ENCODE results near the gene FGD5.

Gene FGD5

DNA sequence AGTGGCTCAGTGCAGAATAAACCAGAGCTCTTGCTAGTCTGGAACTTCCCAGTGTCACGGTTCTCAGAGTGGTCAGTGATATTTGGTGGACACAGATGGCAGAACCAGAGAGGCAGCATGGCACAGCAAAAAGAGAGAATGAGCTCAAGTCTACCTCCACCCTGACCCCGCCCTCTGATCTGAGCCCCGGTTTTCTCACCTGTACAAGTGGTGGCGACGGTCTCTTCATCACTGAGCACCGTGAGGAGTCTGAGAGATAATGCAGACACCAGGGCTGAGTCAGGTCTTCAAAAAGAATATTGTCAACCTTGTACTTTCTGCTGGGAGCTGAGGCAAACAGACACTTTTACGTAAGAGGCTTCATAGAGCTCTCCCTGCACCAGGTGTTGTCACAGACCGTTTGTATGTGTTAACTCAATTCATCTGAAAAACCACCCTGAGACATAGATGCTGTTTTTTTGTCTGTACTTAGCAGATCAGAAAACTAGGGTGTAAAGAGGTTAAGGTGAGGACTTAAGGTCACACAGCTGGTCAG, 13.2 kb downstream of the FGD5 start:
- no peak for DNase-seq (ENCODE audit: low spot score)

DNA sequence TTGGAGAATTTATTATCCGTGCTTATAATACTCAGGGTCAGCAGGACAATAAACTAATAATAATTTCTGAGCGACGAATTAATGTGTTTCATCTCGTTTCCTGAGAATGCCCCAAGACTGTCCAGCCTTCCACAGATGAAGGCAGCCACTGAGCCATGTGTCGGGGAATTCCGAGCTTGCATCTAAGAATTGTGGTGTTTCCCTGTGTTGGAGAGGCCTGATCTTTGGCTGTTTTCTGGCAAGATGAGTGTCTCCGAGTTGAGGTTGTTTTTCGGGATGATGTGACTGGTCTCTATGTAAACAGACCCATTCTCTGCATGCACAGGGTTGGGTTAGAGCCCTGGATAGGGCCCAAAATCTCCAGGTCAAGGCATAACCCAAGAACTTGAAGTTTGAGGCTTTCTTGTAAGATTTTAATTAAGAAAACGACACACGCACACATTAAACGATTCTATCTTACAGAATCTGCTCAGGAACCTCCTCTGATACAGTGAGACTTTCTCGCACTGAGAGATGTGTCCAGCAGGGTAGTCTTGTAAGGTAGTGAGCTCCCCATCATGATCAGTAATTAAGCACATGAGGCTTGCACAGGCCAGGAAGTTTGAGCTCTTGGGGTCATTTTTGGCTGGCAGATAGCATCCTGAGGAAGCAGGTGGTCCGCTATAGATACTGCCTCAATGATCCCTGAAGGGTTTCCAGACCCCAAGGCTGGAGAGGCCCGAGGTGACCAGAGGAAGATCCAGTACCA, 14.4 kb downstream of the FGD5 start:
- DNase-seq (ENCODE audit: low spot score): no peak

DNA sequence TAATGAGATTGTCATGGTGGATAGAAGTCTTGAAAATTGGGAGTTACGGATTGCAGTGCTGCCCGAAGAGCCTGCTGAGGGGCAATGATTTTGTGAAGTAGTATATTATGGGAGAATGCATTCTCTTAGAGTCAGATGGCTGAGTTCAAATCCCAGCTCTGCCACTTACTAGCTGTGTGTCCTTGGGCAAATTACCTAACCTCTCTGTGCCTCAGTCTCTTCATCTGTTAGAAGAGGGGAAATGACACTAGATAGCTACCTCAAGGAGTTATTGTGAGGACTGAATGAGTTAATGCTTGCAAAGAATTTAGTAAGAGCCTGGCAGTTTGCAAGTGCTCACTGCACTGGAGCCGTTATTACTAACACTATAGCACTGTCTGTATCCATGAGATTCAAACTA, 15.4 kb downstream of the FGD5 start:
- no peak for DNase-seq (ENCODE audit: low spot score)

DNA sequence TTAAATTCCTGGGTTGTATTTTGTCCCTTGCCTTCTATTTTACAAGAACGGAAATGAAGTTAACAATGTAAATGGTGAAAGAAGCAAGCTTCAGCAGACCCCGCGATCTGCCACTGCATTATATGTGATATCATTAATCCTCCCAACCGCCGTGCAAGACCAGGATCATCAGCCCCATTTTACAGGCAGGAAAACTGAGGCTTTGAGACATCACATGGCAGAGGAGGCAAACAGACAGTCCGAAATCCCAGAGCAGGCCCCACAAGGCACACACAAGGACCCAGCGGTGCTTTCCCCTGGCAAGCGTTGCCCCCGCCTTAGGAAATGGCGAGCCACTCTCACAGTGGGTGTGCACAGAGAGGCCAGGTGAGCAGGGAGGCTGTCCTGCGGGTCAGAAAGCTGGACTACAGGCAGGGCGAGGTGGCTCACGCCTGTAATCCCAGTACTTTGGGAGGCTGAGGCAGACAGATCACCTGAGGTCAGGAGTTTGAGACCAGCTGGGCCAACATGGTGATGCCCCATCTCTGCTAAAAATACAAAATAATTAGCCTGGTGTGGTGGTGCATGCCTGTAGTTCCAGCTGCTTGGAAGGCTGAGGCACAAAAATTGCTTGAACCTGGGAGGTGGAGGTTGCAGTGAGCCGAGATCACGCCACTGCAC, 16.2 kb downstream of the FGD5 start:
- DNase-seq (ENCODE audit: low spot score): no peak

DNA sequence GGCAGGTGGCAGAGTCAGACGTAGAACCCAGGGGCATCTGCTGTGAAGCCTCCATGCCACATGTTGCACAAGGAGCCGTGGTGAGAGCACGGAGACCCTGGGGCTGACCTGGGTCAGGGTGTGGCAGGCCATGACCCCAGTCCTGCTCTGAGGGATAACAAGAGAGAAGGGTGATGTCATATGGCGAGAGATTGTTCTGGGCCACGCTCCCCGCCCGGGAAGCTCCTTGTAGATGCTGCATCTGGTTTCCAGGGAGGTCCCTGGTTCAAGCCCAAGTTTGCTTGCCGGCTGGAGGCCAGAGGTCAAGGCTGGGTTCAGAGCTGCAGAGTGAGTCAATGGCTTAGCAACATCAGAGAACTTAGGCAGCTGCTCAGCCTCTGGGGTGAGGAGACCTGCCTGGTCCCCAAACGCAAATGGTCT, 17.3 kb downstream of the FGD5 start:
- no peak for DNase-seq (ENCODE audit: low spot score)

DNA sequence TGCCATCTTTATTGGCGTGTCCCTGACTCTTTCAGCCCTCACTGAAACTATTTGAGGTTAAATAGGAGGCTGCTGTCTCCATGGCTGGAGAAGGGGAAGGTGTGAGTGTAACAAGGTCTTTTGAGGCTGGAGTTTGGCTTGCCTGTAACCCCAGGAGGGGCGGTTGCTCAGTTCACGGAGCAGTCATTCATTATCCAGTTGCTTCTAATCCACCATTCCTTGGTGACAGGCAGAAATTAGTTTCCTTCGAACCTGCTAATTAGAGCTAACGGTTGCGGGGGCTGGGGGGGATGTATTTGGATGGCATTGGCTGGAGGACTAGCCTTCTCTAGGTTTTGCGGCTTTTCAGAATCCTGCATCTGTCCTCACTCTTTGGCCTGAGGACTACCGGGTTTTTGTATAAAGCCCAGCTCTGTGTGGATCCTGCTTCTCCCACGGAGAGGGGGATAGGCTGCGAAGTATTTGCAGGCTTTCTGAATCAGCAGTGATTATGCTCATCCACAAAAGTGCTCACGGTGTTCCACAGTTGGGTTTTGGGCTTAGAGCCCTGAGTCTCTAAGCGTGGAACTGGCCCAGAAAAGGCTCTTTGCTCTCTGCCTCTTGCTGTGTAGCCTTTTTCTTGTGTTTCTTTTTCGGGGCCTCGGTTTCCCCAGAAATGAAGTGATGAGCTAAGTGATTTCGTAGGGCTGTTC, 18.6 kb downstream of the FGD5 start:
- no peak for DNase-seq (ENCODE audit: low spot score)

DNA sequence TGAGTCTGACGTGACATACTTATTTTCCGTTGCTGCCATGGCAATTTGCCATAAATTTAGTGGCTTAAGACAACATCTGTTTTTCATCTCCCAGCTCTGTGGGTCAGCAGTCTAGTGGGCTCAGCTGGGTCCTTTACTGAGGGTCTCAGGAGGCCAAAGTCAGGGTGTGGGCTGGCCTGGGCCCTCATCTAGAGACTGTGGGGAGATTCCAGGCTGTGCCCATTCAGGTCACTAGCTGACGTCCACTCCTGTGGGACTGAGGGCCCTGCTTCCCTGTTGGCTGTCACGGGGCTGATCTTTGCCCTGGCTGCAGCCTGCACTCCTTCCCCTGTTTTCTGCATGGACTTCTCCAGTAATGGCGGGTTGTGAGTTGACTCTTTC, 19.1 kb downstream of the FGD5 start:
- DNase-seq (ENCODE audit: low spot score): no peak

DNA sequence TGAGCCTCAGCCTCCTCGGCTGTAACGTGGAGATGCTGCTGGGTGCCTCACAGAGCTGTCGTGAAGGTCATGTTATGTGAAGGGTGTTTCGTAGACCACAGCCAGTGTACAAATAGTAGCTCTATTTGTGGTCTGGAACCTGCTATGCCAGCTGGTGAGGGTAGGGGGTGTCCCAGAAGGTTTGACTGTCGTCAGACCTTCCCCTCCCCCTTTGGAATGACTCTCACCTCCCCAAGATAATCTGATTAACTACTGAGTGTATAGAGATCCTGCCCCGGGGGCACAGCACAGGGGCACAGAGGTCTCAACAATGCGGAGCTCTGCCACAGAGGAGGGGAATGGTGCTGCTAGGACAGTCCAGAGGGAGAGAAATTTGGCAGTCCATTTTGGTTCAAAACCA, 20.5 kb downstream of the FGD5 start:
- DNase-seq (ENCODE audit: low spot score): no peak

DNA sequence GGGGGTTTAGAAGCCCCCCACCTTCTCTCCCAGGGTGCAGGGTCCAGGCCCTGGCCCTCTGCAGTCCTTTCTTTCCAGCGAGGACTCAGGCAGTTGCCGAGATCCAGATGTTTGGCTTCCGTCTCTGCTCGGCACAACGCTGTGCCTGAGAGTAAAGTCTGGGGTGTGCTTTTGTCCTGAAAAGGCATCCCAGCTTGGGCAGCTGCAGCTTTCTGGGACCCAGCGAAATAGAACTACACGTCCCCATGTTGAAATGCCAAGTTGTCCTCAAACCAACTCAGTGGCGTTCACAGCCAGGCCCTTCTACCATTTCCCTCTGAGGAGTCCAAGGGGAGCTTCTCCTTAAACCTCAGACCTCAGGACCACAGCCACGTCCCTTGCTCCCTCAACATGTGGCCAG, 23.1 kb downstream of the FGD5 start:
- no peak for DNase-seq (ENCODE audit: low spot score)

DNA sequence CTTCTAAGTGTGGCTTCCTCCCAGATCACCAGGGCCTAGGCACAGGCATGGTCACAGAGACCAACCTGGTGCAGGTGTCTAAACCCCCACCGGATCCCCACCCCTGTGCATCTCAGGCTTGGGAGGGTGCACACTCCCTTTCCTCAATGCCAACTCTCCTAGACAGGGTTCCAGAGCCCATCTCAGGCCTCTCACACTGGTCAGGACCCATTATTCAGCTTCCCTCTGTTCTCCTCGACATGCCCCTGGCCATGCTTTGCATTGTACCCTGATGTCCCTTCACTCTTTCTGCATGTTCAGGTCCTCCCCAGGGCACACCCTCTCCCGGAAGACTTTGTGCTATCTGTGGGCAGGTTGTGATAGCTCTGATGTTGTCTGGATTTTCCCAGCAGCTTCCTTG, 23.5 kb downstream of the FGD5 start:
- DNase-seq (ENCODE audit: low spot score): no peak

DNA sequence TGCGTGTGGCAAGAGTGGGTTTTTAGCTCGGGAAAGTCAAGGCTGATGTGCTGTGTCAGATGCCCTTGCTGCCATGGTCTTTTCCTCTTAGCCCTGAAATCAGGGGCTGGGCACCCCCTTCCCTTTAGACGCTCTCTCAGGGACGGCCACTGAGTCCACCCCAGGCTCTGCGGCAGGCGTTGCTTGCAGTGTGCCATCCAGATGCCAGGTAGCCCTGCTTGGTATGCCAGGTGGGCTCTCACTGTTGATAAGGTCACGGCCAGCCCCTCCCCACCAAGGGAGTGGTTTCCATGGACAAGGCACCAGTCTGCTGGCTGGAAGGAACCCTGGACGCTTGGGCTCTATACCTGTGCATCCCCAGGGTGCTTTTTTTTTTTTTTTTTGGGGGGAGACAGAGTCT, 24.6 kb downstream of the FGD5 start:
- DNase-seq (ENCODE audit: low spot score): no peak

DNA sequence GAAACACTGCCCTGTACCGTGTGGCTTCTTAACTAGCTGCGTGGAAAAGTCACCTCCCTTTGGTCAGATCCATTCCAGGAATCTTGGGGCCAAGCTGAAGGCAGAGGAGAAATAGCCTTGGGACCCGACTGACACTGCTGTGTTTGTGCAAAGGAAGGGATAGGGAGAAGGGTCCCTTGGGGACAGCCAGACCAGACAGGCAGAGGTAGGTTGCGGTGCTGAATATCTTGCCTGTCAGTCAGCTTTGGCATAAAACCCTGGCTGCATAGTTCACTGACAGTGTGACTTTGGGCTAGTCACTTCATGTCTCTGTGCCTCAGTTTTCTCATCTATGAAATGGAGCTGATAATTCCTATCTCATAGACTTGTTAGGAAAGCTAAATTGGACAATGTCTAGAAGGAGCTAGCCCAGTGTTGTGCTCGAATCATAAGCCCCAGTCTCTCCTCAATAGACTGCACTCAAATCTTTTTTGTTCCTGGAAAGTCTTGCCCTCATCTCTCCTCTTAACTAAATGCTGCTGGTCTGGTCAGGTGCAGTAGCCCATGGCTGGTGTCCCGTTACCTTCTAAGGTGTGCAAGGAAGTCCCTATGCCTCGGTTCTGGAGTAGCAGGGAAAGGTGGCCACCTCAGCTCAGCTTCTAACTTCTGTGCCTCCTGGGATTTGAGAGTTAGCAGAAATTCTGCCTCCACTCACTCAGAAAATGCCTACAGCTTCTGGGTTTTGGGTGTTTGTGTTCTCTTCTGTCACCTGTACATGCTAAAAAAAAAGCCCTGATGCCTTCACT, 25.8 kb downstream of the FGD5 start:
- no peak for DNase-seq (ENCODE audit: low spot score)

DNA sequence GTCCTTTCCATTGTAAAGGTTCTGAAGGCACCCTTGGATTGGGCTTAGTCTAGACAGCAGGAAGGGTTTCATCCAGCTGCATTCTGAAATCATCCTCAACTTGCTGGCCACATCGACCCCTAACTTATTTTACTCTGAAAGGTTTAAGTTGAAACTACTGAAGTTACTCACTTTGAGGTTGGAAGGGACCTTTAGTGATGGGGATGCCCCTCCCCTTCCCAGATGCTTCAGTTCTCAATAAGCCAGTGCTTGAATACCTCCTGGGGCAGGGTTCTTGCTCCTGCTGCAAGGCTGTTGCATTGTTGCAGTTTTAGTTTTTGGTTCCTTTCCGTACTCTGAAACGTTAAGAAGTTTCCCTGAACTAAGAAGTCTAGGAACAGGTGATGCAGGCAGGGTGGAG, 26.4 kb downstream of the FGD5 start:
- DNase-seq (ENCODE audit: low spot score): no peak

DNA sequence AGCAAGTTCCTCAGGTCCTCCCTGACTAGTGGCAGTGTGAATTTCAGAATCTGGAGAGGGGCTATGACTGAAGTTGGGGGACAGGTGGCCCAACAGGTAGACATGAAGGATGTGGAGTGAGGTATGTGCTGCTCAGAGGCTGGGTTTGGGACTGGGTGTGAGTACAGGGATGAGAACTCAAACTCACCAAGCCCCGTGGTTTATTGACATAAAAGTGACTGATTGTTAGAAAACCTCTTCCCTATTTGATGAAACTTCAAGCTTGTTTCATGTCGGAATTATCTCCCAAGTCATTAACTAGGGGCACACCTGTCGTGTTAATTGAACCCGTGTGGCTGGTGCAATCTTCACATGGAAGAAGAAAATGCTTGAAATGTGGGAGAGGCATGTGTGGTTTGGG, 27.1 kb downstream of the FGD5 start:
- no peak for DNase-seq (ENCODE audit: low spot score)

DNA sequence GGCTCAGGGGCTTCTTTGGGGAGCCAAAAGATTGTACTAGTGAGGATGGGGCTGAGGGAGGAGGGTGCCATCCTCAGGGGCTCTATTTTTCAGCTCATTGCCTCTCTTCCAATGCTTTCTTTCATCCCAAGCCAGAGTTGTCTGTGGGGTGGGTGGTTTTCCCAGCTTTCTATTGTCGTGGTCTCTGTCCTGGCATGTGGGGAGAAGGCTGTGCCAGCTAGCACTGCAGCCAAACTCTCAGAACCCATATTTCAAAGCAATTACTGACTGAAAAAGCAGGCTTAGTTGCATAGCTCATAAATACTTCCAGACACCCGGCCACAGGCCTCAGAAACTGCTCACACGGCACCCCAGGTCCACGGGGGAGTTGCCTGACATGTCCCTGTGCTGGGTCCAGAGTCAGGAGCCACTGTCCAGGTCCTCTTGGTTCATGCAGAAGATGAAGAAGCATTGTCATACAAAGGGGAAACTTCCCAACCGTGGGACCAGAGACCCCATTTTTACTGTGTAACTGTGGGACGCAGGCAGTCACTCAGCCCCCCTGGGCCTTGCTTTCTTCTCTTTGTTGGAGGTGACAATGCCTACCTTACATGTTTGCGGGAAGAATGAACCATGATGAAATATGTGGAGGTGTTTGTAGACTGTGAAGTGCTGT, 27.6 kb downstream of the FGD5 start:
- peak; percentile 43 for DNase-seq (ENCODE audit: low spot score)

DNA sequence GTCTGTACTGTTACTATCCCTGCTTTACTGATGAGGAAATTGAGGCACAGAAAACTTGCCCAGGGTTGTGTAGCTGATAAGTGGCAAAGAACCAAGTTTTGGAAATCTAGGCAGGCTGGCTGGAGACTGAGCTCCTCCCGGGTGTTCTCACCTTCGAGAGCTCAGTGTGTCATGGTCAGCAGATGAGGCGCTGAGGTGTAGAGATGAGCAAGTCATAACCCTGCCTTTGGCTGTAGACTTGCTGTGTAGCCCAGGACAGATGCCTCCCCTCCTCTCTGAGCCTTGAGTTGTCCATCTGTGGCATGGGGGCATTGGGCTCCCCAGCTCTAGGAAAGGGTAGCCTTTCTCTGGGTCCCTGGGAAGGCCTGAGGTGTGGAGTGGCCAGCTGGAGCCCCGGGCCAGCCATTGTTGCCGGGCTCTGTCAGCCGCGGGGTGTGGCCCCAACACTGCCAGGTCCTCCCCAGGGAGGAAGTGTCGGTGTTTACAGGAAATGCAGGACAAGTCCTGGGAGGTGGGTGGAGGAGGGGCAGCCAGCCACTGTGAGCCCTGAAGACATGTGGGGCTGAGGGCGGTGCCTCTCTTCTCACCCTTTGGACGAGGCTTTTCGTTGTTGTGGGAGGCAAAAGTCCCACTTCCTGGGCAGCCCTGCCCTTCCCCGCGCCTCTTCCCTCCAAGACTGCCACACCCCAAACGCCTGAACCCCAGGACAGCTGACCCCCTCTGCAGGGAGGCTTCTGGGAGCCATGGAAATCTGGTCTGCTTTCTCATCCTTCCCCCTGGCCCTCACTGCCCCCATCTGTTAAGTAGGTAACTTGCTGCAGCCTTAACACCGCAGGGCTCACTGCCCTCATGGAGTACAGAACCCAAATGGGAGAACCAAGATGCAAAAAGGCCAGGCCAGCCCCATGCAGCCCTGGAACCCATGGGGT, 29.1 kb downstream of the FGD5 start:
- DNase-seq (ENCODE audit: low spot score): no peak

DNA sequence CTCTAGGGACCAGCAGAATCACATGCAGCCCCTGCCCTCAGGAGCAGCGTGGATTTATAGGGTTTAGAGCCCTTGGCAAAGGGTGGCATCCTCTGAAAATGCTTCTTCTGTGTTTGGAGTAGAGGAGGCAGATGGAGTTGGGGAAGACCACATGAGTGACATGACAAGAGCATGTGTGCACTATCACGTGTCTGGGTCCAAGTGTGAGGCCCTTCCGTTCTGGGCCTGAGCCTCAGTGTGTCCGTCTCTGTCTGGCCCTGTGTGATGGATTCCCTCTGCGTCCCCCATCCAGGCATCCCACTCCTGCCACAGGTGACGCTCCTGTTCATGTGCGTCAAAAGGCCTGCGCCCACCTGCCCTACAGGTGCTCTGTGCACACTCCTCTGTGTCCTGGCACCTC, 30.1 kb downstream of the FGD5 start:
- DNase-seq (ENCODE audit: low spot score): no peak

DNA sequence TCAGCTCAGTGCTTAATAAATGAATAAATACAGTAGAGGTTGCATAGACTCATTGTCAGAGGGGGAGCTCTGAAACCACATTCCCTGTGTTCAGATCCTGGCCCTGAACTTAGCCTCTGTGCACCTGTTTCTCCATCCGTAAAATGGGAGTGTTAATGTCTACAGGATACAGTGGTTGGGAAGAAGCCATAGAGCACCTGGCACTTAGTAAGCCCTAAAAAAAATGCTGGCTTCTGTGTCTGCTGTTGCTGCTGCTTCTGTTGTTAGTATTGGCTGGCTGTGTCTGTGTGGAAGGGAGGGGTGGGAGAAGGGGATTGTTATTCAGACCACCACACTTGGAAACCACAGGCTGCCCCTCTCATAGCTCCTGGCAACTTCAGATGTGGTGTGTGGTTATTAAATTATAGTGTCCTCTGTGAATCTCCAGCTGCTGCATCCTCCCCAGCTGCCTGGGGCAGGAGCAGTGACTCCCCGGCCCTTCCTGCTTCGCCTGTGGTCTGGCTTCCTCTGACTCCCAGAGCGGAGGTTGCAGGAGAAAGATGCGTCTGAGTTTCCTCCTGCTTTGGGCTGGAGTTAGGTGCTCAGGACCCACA, 31.0 kb downstream of the FGD5 start:
- DNase-seq (ENCODE audit: low spot score): no peak

DNA sequence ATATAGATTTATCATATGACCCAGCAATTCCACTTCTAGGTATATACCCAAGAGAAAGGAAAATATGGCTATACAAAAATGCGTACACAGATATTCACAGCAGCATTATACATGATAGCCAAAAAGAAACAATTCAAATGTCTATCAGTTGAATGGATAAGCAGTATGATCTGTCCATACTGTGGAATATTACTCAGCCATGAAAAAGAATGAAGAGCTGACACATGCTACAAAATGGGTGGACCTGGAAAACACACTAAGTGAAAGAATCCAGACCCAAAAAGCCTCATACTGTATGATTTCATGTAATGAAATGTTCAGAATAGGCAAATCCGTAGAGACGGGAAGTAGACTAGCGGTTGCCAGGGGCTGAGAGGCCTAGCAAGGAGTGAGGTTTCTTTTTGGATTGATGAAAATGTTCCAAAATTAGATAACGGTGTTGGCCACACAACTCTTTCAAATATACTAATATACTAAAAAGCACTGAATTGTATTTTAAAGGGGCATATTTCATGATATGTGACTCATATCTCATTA, 33.4 kb downstream of the FGD5 start:
- no peak for DNase-seq (ENCODE audit: low spot score)

DNA sequence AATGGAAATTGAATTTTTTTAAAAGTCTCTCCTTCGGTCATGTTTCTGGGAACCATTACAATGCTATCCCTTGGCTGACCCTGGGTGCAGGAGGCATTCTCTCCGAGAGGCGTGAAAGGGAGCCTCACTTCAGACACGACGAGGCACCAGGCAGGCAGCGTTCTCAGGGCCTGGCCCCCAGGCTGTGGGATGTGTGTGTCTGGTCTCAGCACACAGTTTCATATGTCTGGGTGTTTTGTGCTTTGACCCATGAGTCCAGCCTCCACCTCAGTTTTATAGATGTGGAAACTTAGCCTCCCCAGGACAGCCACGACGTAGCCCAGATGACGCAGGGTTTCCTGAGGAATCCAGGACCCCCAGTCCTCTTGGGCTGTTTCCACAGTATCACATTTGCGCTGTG, 34.0 kb downstream of the FGD5 start:
- no peak for DNase-seq (ENCODE audit: low spot score)
